Loucy (cell line): ENCODE data around the gene CFAP100.

Source experiments
- EZH2phosphoT487 ChIP-seq: fragments of 200-600 bp; IDR thresholded peaks from 2 replicates; pipeline ENCODE4 v1.6.1; 2018; ENCODE audit warnings: antibody characterized with exemption, mild to moderate bottlenecking, moderate library complexity, borderline replicate concordance
- TF ChIP-seq, protein P1 (sequence below): fragments of 200-600 bp; sonication (generic); conservative IDR thresholded peaks from 2 replicates; pipeline ENCODE4 v1.5.1; 2014; ENCODE audit warnings: mild to moderate bottlenecking, antibody characterized with exemption, low read length

- TF ChIP-seq, protein P1, sequence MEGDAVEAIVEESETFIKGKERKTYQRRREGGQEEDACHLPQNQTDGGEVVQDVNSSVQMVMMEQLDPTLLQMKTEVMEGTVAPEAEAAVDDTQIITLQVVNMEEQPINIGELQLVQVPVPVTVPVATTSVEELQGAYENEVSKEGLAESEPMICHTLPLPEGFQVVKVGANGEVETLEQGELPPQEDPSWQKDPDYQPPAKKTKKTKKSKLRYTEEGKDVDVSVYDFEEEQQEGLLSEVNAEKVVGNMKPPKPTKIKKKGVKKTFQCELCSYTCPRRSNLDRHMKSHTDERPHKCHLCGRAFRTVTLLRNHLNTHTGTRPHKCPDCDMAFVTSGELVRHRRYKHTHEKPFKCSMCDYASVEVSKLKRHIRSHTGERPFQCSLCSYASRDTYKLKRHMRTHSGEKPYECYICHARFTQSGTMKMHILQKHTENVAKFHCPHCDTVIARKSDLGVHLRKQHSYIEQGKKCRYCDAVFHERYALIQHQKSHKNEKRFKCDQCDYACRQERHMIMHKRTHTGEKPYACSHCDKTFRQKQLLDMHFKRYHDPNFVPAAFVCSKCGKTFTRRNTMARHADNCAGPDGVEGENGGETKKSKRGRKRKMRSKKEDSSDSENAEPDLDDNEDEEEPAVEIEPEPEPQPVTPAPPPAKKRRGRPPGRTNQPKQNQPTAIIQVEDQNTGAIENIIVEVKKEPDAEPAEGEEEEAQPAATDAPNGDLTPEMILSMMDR: no peak
- TF ChIP-seq EZH2phosphoT487: no peak
Measured at GRCh38 chr3:126399351-126399735, 4.6 kb downstream of the CFAP100 start.
